ENCODE measurements around the gene MAL. TPM values are rescaled to one million over a fixed set of nuclear protein-coding genes. Genes with fewer than 3 reads are reported as not detected.
"Not testable (repeated sequence)": the region's sequence is repeated elsewhere in the genome, so short reads cannot be mapped to it uniquely, and the experiment has no call there.

The MAL gene
- total RNA-seq, 1 experiment from 2014 or later, result 1.6 TPM

DNA sequence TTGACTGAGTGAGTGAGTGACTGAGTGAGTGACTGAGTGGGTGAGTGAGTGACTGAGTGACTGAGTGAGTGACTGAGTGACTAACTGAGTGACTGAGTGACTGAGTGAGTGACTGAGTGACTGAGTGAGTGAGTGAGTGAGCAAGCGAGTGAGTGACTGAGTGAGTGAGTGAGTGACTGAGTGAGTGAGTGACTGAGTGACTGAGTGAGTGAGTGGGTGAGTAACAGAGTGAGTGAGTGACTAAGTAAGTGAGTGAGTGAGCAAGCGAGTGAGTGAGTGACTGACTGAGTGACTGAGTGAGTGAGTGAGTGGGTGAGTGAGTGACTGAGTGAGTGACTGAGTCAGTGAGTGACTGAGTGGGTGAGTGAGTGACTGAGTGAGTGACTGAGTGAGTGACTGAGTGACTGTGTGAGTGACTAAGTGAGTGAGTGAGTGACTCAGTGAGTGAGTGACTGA, 11.9 kb downstream of the MAL start:
- no peak overlapping the region for H3K4me3 ChIP-seq (ENCODE audit: low read length)
- H2AFZ ChIP-seq (ENCODE audit: low read length), result no peak overlapping the region
- peaks cover 3% of the 10 kb centered on the region for H3F3A ChIP-seq (ENCODE audit: low read length, unreplicated experiment)
- no peaks in the 10 kb centered on the region for H4K20me1 ChIP-seq (ENCODE audit: low read length)
- DNase-seq (no peak), ATAC-seq (no peak)
- intact Hi-C loops (cut with micrococcal nuclease), result no loop called here
- H3K9me2 ChIP-seq (replicated peaks; ENCODE audit: low read length), result no peaks in the 10 kb centered on the region
- no TSS peak for BruUV-seq (replicated peaks)
- H3K27ac ChIP-seq (ENCODE audit: low read length), result no peak overlapping the region
- TF ChIP-seq EZH2phosphoT487 (IDR thresholded peaks at IDR 0.05; ENCODE audit: borderline replicate concordance, low read length), result no peak
- TF ChIP-seq, protein P1, sequence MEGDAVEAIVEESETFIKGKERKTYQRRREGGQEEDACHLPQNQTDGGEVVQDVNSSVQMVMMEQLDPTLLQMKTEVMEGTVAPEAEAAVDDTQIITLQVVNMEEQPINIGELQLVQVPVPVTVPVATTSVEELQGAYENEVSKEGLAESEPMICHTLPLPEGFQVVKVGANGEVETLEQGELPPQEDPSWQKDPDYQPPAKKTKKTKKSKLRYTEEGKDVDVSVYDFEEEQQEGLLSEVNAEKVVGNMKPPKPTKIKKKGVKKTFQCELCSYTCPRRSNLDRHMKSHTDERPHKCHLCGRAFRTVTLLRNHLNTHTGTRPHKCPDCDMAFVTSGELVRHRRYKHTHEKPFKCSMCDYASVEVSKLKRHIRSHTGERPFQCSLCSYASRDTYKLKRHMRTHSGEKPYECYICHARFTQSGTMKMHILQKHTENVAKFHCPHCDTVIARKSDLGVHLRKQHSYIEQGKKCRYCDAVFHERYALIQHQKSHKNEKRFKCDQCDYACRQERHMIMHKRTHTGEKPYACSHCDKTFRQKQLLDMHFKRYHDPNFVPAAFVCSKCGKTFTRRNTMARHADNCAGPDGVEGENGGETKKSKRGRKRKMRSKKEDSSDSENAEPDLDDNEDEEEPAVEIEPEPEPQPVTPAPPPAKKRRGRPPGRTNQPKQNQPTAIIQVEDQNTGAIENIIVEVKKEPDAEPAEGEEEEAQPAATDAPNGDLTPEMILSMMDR (conservative IDR thresholded peaks at IDR 0.05; ENCODE audit: low read depth, low read length), result no peak
- TF ChIP-seq EZH2 (IDR thresholded peaks at IDR 0.05; ENCODE audit: low read length, unreplicated experiment), result no peak
- H3K27me3 ChIP-seq (ENCODE audit: low read length), result no peaks in the 10 kb centered on the region
- no peaks in the 10 kb centered on the region for H3K79me2 ChIP-seq (ENCODE audit: low read length)
- H3K4me2 ChIP-seq (ENCODE audit: low read length), result no peak overlapping the region
- H3K9me3 ChIP-seq (ENCODE audit: low read length), result no peaks in the 10 kb centered on the region
- peaks cover 33% of the 10 kb centered on the region for H3K4me1 ChIP-seq (ENCODE audit: insufficient read depth, low read length)
- ChIA-PET CTCF (no interaction called here), POLR2A (ENCODE audit: unreplicated experiment) (no interaction called here)
- H3K9ac ChIP-seq (ENCODE audit: low read length), result no peak overlapping the region
- no peaks in the 10 kb centered on the region for H3K36me3 ChIP-seq (ENCODE audit: low read depth, low read length)

DNA sequence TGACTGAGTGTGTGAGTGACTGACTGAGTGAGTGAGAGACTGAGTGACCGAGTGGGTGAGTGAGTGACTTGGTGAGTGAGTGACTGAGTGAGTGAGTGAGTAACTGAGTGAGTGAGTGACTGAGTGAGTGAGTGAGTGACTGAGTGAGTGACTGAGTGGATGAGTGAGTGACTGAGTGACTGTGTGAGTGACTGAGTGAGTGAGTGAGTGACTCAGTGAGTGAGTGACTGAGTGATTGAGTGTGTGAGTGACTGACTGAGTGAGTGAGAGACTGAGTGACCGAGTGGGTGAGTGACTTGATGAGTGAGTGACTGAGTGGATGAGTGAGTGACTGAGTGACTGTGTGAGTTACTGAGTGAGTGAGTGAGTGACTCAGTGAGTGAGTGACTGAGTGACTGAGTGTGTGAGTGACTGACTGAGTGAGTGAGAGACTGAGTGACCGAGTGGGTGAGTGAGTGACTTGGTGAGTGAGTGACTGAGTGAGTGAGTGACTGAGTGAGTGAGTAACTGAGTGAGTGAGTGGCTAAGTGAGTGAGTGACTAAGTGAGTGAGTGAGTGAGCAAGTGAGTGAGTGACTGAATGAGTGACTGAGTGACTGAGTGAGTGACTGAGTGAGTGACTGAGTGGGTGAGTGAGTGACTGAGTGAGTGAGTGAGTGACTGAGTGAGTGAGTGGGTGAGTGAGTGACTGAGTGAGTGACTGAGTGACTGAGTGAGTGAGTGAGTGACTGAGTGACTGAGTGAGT, 12.5 kb downstream of the MAL start:
- H3K79me2 ChIP-seq (ENCODE audit: low read length); H3K27ac ChIP-seq (ENCODE audit: low read length); H2AFZ ChIP-seq (ENCODE audit: low read length); DNase-seq; H3K36me3 ChIP-seq (ENCODE audit: low read depth, low read length); H3F3A ChIP-seq (ENCODE audit: low read length, unreplicated experiment); H3K27me3 ChIP-seq (ENCODE audit: low read length); H4K20me1 ChIP-seq (ENCODE audit: low read length); CTCF ChIA-PET; BruUV-seq (replicated peaks); H3K9ac ChIP-seq (ENCODE audit: low read length); H3K4me2 ChIP-seq (ENCODE audit: low read length); H3K9me3 ChIP-seq (ENCODE audit: low read length); H3K4me3 ChIP-seq (ENCODE audit: low read length); H3K9me2 ChIP-seq (replicated peaks; ENCODE audit: low read length); POLR2A ChIA-PET (ENCODE audit: unreplicated experiment); intact Hi-C loops (cut with micrococcal nuclease); ATAC-seq: not testable (repeated sequence)
- H3K4me1 ChIP-seq (ENCODE audit: insufficient read depth, low read length), result peaks cover 35% of the 10 kb centered on the region

DNA sequence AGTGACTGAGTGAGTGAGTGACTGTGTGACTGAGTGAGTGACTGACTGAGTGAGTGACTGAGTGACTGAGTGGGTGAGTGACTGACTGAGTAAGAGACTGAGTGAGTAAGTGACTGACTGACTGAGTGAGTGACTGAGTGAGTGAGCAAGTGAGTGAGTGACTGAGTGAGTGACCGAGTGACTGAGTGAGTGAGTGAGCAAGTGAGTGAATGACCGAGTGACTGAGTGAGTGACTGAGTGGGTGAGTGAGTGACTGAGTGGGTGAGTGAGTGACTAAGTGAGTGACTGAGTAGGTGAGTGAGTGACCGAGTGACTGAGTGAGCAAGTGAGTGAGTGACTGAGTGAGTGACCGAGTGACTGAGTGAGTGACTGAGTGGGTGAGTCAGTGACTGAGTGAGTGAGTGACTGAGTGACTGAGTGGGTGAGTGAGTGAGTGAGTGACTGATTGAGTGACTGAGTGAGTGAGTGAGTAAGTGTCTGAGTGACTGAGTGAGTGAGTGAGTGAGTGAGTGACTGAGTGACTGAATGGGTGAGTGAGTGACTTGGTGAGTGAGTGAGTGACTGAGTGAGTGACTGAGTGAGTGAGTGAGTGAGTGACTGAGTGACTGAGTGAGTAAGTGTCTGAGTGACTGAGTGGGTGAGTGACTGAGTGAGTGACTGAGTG, 13.3 kb downstream of the MAL start:
- H3F3A ChIP-seq (ENCODE audit: low read length, unreplicated experiment), result peaks cover 3% of the 10 kb centered on the region
- H3K9ac ChIP-seq (ENCODE audit: low read length), result no peak overlapping the region
- no peaks in the 10 kb centered on the region for H3K36me3 ChIP-seq (ENCODE audit: low read depth, low read length)
- H3K9me3 ChIP-seq (ENCODE audit: low read length), result no peaks in the 10 kb centered on the region
- H3K79me2 ChIP-seq (ENCODE audit: low read length), result no peaks in the 10 kb centered on the region
- H3K4me2 ChIP-seq (ENCODE audit: low read length), result no peak overlapping the region
- ATAC-seq (no peak), DNase-seq (no peak)
- TF ChIP-seq EZH2 (IDR thresholded peaks at IDR 0.05; ENCODE audit: low read length, unreplicated experiment), result no peak
- TF ChIP-seq, protein P1 (conservative IDR thresholded peaks at IDR 0.05; ENCODE audit: low read depth, low read length), result no peak
- ChIA-PET POLR2A (ENCODE audit: unreplicated experiment) (no interaction called here), CTCF (no interaction called here)
- H4K20me1 ChIP-seq (ENCODE audit: low read length), result no peaks in the 10 kb centered on the region
- no peak overlapping the region for H2AFZ ChIP-seq (ENCODE audit: low read length)
- no peak overlapping the region for H3K27ac ChIP-seq (ENCODE audit: low read length)
- no peaks in the 10 kb centered on the region for H3K9me2 ChIP-seq (replicated peaks; ENCODE audit: low read length)
- H3K4me1 ChIP-seq (ENCODE audit: insufficient read depth, low read length), result peaks cover 39% of the 10 kb centered on the region
- no TSS peak for BruUV-seq (replicated peaks)
- intact Hi-C loops (cut with micrococcal nuclease), result no loop called here
- no peak overlapping the region for H3K4me3 ChIP-seq (ENCODE audit: low read length)
- no peaks in the 10 kb centered on the region for H3K27me3 ChIP-seq (ENCODE audit: low read length)
